Right lobe of liver (tissue), 6 donors: ENCODE measurements around the gene WBP2NL. TPM values are rescaled to one million over a fixed set of nuclear protein-coding genes. Genes with fewer than 3 reads are reported as not detected.

Experiments used
- ATAC-seq, 4 donors: fragments of 200-7000 bp; cut with Tn5 transposase; one replicate each; pipeline ENCODE4 v1.9.1; 2020; ENCODE audit warnings: mild to moderate bottlenecking in 4 of 4, moderate library complexity in 4 of 4
- DNase-seq, 3 donors: peaks; one replicate each; pipeline ENCODE4 v3.0.0-alpha.2; 2020
- H3K27ac ChIP-seq, 3 donors: fragments of 200-600 bp; one replicate each; pipeline ENCODE4 v1.8.0; 2022
- H3K27me3 ChIP-seq, 2 donors: fragments of 200-600 bp; one replicate each; pipeline ENCODE4 v1.8.0; 2022
- H3K36me3 ChIP-seq, 4 donors: fragments of 200-600 bp; sonication (generic) in 1 of 4; one replicate each; pipeline versions ENCODE4 v1.5.1 to v1.8.0; 2017 to 2022; ENCODE audit warnings: control low read depth in 1 of 4
- H3K4me1 ChIP-seq, 4 donors: fragments of 200-600 bp; sonication (generic) in 1 of 4; one replicate each; pipeline versions ENCODE4 v1.5.1 to v1.8.0; 2017 to 2022; ENCODE audit warnings: control low read depth in 1 of 4
- H3K4me3 ChIP-seq, 3 donors: fragments of 200-600 bp; one replicate each; pipeline ENCODE4 v1.8.0; 2022
- H3K9me3 ChIP-seq, 4 donors: fragments of 200-600 bp; sonication (generic) in 1 of 4; one replicate each; pipeline versions ENCODE4 v1.5.1 to v1.8.0; 2017 to 2022; ENCODE audit warnings: control low read depth in 1 of 4
- CTCF ChIP-seq, 4 donors: fragments of 200-600 bp in 3 of 4; fragments of 450-650 bp in 1 of 4; IDR thresholded peaks; one replicate each; pipeline versions ENCODE4 v1.5.1 to v1.8.0; 2016 to 2022; ENCODE audit warnings: antibody characterized with exemption in 4 of 4, mild to moderate bottlenecking in 2 of 4
- POLR2A ChIP-seq: fragments of 450-650 bp; IDR thresholded peaks from one replicate; pipeline ENCODE4 v1.6.1; 2017; ENCODE audit warnings: antibody characterized with exemption, mild to moderate bottlenecking
- WGBS: methylation state at CpG from one replicate; pipeline ENCODE4 v1.1.6; 2018; ENCODE audit warnings: low coverage, low lambda C conversion rate; ENCODE audit not compliant: insufficient coverage; ENCODE audit errors: missing lambda C conversion rate; 5-methylcytosine and 5-hydroxymethylcytosine counted together
- intact Hi-C, 2 donors: fragments of 100-400 bp; cut with DNase I; formaldehyde crosslinking; loops; one replicate each; pipeline versions ENCODE4 v1.11.2 to v1.14.1; 2022
- total RNA-seq, 6 experiments: library from RNA; depleted of rRNA in 2 of 6; stranded (reverse); fragments of >200 nt in 2 of 6; fragmentation: NEBNext Ultra II Directional in 3 of 6; extraction: Animal tissue kit (Norgen Biotek cat#: 25700) in 3 of 6; gene quantifications; one replicate each; pipeline versions ENCODE4 v1.1.0 to v1.2.4, GENCODE V29; 2016 to 2023
- donor health status: DM: no; HTN: yes; CAD: no.
- donor health status: DM: no; HTN: no; CAD: no.
- donor health status: DM: no; HTN: no; CAD: no.
- donor health status: DM: no; HTN: yes; CAD: no.
- donor health status: DM: no; HTN: yes; CAD: no.

The WBP2NL gene
- total RNA-seq, 6 experiments from 2014 or later = 0.12 to 0.72 (median 0.63) TPM

GRCh38 chr22:42001706-42002105 is 3.1 kb downstream of the WBP2NL start:
- H3K4me1 ChIP-seq = peaks cover 0 to 7% (median 0%) of the 10 kb centered on the region in 4 donors
- no peaks in the 10 kb centered on the region for H3K9me3 ChIP-seq
- no peaks in the 10 kb centered on the region for H3K36me3 ChIP-seq
- no peaks in the 10 kb centered on the region for H3K27me3 ChIP-seq
- WGBS = 100% methylated on average over 2 of the region's 12 CpGs
- no peak overlapping the region for H3K27ac ChIP-seq
- intact Hi-C loops = no loop called here
- ATAC-seq = no peak
- DNase-seq = no peak
- no peak for TF ChIP-seq POLR2A
- no peak for TF ChIP-seq CTCF (IDR thresholded peaks at IDR 0.05)
- no peak overlapping the region for H3K4me3 ChIP-seq

- ATAC-seq = no peak
- TF ChIP-seq CTCF (IDR thresholded peaks at IDR 0.05) = no peak
- no peak for TF ChIP-seq POLR2A
- H3K27me3 ChIP-seq = no peaks in the 10 kb centered on the region
- no peak for DNase-seq
- H3K4me3 ChIP-seq = no peak overlapping the region
- intact Hi-C loops = no loop called here
- no peaks in the 10 kb centered on the region for H3K9me3 ChIP-seq
- 59% methylated on average over 4 of the region's 4 CpGs for WGBS
- no peaks in the 10 kb centered on the region for H3K4me1 ChIP-seq
- H3K27ac ChIP-seq = no peak overlapping the region
- no peaks in the 10 kb centered on the region for H3K36me3 ChIP-seq
These were observed 9.3 kb downstream of the WBP2NL start for GRCh38 chr22:42007922-42008321.

- 79% methylated on average over 7 of the region's 7 CpGs for WGBS
- no peaks in the 10 kb centered on the region for H3K36me3 ChIP-seq
- no peaks in the 10 kb centered on the region for H3K4me1 ChIP-seq
- H3K27ac ChIP-seq = no peak overlapping the region
- intact Hi-C loops = no loop called here
- no peak for TF ChIP-seq CTCF (IDR thresholded peaks at IDR 0.05)
- TF ChIP-seq POLR2A = no peak
- H3K9me3 ChIP-seq = no peaks in the 10 kb centered on the region
- no peaks in the 10 kb centered on the region for H3K27me3 ChIP-seq
- H3K4me3 ChIP-seq = no peak overlapping the region
- DNase-seq = no peak
- no peak for ATAC-seq
These were observed 12.2 kb downstream of the WBP2NL start for GRCh38 chr22:42010778-42011177.

- WGBS = 59% methylated on average over 4 of the region's 4 CpGs
These were observed 14.8 kb downstream of the WBP2NL start for GRCh38 chr22:42013385-42013784.

More at GRCh38 chr22:42013385-42013784, 14.8 kb downstream of the WBP2NL start:
- Histone ChIP-seq H3K4me3 (no peak overlapping the region), H3K27me3 (no peaks in the 10 kb centered on the region), H3K36me3 (no peaks in the 10 kb centered on the region), H3K4me1 (no peaks in the 10 kb centered on the region), H3K9me3 (no peaks in the 10 kb centered on the region), H3K27ac (no peak overlapping the region)
- intact Hi-C loops = no loop called here
- ATAC-seq = no peak
- DNase-seq = no peak
- TF ChIP-seq CTCF (IDR thresholded peaks at IDR 0.05) (no peak), POLR2A (no peak)
